GM12878 (cell line): ENCODE data around the gene ZSCAN10. TPM values are rescaled to one million over a fixed set of nuclear protein-coding genes. Genes with fewer than 3 reads are reported as not detected.

Source experiments
- CHD1 ChIP-seq: IDR thresholded peaks from 2 replicates; pipeline ENCODE4 v1.6.1; 2012; ENCODE audit warnings: low read depth, low read length, improper control_type of control experiment
- CREB1 ChIP-seq: IDR thresholded peaks from 2 replicates; pipeline ENCODE4 v1.6.1; 2012; ENCODE audit warnings: low read depth, mild to moderate bottlenecking, inconsistent platforms
- FOXM1 ChIP-seq: IDR thresholded peaks from 2 replicates; pipeline ENCODE4 v1.6.1; 2012; ENCODE audit warnings: low read depth, mild to moderate bottlenecking, inconsistent platforms, low read length, moderate library complexity
- GABPA ChIP-seq: IDR thresholded peaks from 2 replicates; pipeline ENCODE4 v1.6.1; 2014; ENCODE audit warnings: antibody characterized with exemption, low read depth, mild to moderate bottlenecking, inconsistent platforms
- LARP7 ChIP-seq: fragments of 450-650 bp; IDR thresholded peaks from 2 replicates; pipeline ENCODE4 v1.6.1; 2017; ENCODE audit warnings: mild to moderate bottlenecking
- MEF2A ChIP-seq: IDR thresholded peaks from 2 replicates; pipeline ENCODE4 v1.6.1; 2011; ENCODE audit warnings: low read depth, mild to moderate bottlenecking, low read length, moderate library complexity; ENCODE audit not compliant: insufficient read depth
- MEF2B ChIP-seq: fragments of 450-650 bp; IDR thresholded peaks from 2 replicates; pipeline ENCODE4 v1.6.1; 2018; ENCODE audit warnings: mild to moderate bottlenecking, moderate library complexity; ENCODE audit not compliant: partially characterized antibody, poor library complexity, severe bottlenecking
- NR2F1 ChIP-seq: fragments of 450-650 bp; conservative IDR thresholded peaks from 2 replicates; pipeline ENCODE4 v1.6.1; 2017; ENCODE audit warnings: mild to moderate bottlenecking
- PAX5 ChIP-seq: IDR thresholded peaks from 2 replicates; pipeline ENCODE4 v1.6.1; 2011; ENCODE audit warnings: low read depth, low read length, borderline replicate concordance
- PAX8 ChIP-seq: fragments of 450-650 bp; IDR thresholded peaks from 2 replicates; pipeline ENCODE4 v1.6.1; 2017; ENCODE audit warnings: mild to moderate bottlenecking, moderate library complexity
- SREBF1 ChIP-seq: IDR thresholded peaks from 2 replicates; pipeline ENCODE4 v1.6.1; 2012; ENCODE audit warnings: mild to moderate bottlenecking, low read length
- STAT1 ChIP-seq: fragments of 450-650 bp; conservative IDR thresholded peaks from 2 replicates; pipeline ENCODE4 v1.6.1; 2014; ENCODE audit warnings: antibody characterized with exemption, mild to moderate bottlenecking
- STAT3 ChIP-seq: IDR thresholded peaks from 2 replicates; pipeline ENCODE4 v1.6.1; 2011; ENCODE audit warnings: low read depth, low read length, improper control_type of control experiment
- SUZ12 ChIP-seq: fragments of 200-600 bp; sonication (generic); IDR thresholded peaks from one replicate; pipeline ENCODE4 v1.6.1; 2018; ENCODE audit warnings: antibody characterized with exemption, mild to moderate bottlenecking; ENCODE audit not compliant: unreplicated experiment
- TCF12 ChIP-seq: IDR thresholded peaks from 2 replicates; pipeline ENCODE4 v1.6.1; 2011; ENCODE audit warnings: low read depth, mild to moderate bottlenecking, low read length
- polyA plus RNA-seq, 11 experiments: library from polyadenylated mRNA; depleted of rRNA in 4 of 11; unstranded in 6 of 11; stranded (reverse) in 5 of 11; fragments of >200 nt; fragmentation: Nextera tagmentation in 4 of 11; fragmentation: Illumina TruSeq in 1 of 11; extraction: Ambion mirVana in 4 of 11; extraction: Trizol in 1 of 11; gene quantifications; 1 replicate in 1 of 11; 2 replicates in 10 of 11; pipeline versions ENCODE4 v1.2.1 to v1.2.3, GENCODE V29; 2011 to 2016; ENCODE audit warnings: inconsistent platforms in 2 of 11, missing spikeins in 2 of 11, low read depth in 1 of 11
- total RNA-seq, 4 experiments: library from RNA; depleted of rRNA in 3 of 4; stranded (reverse); fragments of >200 nt in 3 of 4; fragmentation: Illumina TruSeq in 1 of 4; extraction: Trizol in 1 of 4; gene quantifications; 2 replicates each; pipeline versions ENCODE4 v1.2.1 to v1.2.3, GENCODE V29; 2013 to 2021
- TF ChIP-seq, protein P1 (sequence below): fragments of 450-650 bp; IDR thresholded peaks from 2 replicates; pipeline ENCODE4 v1.6.1; 2017; ENCODE audit warnings: mild to moderate bottlenecking, low read depth, inconsistent platforms; ENCODE audit not compliant: poor library complexity, severe bottlenecking
- TF ChIP-seq, protein P2 (sequence below): fragments of 450-650 bp; IDR thresholded peaks from 2 replicates; pipeline ENCODE4 v1.6.1; 2017; ENCODE audit warnings: mild to moderate bottlenecking, moderate library complexity
- TF ChIP-seq, protein P3 (sequence below): IDR thresholded peaks from 2 replicates; pipeline ENCODE4 v1.6.1; 2012; ENCODE audit warnings: mild to moderate bottlenecking, low read depth, low read length
- TF ChIP-seq, protein P4 (sequence below): IDR thresholded peaks from 2 replicates; pipeline ENCODE4 v1.6.1; 2011; ENCODE audit warnings: low read depth, mild to moderate bottlenecking, low read length, moderate library complexity, borderline replicate concordance; ENCODE audit errors: extremely low read depth

ZSCAN10 gene
- total and polyA plus RNA-seq, 10 of the 15 experiments (the other 5 are each of a cell fraction or from before 2014, with no cell fraction given): 0.06 to 0.33 TPM; not detected in 8

DNA sequence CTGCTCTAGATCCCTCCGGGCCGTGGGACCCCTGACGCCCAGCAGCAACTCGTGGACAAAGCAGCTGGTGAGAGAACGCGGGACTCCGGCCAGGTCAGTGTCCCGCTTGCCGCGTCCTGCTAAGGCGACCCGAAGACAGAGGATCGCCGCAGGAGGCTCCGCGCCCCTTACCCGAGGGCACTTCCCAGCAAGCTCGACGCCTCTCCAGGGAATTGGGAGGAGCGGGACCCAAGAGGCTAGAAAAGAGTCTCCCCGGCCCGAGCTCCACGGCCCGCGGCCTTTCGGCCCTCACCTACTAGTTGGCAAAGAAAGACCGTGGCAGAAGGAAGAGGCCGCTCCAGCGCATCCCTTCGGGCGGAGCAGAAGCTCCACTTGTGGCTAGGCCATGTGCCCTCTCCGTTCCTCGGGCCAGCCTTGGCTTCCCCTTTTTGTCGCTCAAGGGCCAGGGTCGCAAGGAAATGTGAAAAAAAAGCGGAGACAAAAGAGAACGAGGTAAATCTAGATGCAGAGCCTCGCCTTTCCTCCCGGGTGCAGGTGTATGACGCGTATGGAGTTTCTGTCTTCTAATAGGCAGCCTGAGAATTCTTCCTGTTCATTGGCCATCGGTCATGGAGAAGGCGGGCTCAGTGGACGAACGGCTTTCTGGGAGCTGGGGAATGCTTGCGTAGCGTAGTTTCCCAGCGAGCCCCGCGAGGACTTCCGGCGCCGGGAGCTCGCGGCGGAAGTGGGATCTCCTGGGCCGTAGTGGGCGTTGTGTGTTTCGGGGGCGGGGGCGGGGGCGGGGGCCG, 35.4 kb upstream of the ZSCAN10 start, which contains the start of gene ZNF213 (continued):
- no peak for TF ChIP-seq MEF2B
- TF ChIP-seq STAT3: no peak
- no peak for TF ChIP-seq STAT1
- TF ChIP-seq, protein P1, sequence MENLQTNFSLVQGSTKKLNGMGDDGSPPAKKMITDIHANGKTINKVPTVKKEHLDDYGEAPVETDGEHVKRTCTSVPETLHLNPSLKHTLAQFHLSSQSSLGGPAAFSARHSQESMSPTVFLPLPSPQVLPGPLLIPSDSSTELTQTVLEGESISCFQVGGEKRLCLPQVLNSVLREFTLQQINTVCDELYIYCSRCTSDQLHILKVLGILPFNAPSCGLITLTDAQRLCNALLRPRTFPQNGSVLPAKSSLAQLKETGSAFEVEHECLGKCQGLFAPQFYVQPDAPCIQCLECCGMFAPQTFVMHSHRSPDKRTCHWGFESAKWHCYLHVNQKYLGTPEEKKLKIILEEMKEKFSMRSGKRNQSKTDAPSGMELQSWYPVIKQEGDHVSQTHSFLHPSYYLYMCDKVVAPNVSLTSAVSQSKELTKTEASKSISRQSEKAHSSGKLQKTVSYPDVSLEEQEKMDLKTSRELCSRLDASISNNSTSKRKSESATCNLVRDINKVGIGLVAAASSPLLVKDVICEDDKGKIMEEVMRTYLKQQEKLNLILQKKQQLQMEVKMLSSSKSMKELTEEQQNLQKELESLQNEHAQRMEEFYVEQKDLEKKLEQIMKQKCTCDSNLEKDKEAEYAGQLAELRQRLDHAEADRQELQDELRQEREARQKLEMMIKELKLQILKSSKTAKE: no peak
- peak; percentile 96 for TF ChIP-seq CREB1
- TF ChIP-seq GABPA: peak; percentile 87
- TF ChIP-seq, protein P2, sequence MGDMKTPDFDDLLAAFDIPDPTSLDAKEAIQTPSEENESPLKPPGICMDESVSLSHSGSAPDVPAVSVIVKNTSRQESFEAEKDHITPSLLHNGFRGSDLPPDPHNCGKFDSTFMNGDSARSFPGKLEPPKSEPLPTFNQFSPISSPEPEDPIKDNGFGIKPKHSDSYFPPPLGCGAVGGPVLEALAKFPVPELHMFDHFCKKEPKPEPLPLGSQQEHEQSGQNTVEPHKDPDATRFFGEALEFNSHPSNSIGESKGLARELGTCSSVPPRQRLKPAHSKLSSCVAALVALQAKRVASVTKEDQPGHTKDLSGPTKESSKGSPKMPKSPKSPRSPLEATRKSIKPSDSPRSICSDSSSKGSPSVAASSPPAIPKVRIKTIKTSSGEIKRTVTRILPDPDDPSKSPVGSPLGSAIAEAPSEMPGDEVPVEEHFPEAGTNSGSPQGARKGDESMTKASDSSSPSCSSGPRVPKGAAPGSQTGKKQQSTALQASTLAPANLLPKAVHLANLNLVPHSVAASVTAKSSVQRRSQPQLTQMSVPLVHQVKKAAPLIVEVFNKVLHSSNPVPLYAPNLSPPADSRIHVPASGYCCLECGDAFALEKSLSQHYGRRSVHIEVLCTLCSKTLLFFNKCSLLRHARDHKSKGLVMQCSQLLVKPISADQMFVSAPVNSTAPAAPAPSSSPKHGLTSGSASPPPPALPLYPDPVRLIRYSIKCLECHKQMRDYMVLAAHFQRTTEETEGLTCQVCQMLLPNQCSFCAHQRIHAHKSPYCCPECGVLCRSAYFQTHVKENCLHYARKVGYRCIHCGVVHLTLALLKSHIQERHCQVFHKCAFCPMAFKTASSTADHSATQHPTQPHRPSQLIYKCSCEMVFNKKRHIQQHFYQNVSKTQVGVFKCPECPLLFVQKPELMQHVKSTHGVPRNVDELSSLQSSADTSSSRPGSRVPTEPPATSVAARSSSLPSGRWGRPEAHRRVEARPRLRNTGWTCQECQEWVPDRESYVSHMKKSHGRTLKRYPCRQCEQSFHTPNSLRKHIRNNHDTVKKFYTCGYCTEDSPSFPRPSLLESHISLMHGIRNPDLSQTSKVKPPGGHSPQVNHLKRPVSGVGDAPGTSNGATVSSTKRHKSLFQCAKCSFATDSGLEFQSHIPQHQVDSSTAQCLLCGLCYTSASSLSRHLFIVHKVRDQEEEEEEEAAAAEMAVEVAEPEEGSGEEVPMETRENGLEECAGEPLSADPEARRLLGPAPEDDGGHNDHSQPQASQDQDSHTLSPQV: no peak
- TF ChIP-seq SREBF1: no peak
- no peak for TF ChIP-seq MEF2A
- no peak for TF ChIP-seq TCF12
- TF ChIP-seq CHD1: no peak
- TF ChIP-seq SUZ12: no peak
- 0 out of 2 replicates have a peak, but pooled peaks have one; percentile 35 for TF ChIP-seq LARP7
- TF ChIP-seq PAX8: no peak
- TF ChIP-seq NR2F1: no peak
- TF ChIP-seq PAX5: no peak; the same call in 1 of the 2 replicates
- TF ChIP-seq, protein P3, sequence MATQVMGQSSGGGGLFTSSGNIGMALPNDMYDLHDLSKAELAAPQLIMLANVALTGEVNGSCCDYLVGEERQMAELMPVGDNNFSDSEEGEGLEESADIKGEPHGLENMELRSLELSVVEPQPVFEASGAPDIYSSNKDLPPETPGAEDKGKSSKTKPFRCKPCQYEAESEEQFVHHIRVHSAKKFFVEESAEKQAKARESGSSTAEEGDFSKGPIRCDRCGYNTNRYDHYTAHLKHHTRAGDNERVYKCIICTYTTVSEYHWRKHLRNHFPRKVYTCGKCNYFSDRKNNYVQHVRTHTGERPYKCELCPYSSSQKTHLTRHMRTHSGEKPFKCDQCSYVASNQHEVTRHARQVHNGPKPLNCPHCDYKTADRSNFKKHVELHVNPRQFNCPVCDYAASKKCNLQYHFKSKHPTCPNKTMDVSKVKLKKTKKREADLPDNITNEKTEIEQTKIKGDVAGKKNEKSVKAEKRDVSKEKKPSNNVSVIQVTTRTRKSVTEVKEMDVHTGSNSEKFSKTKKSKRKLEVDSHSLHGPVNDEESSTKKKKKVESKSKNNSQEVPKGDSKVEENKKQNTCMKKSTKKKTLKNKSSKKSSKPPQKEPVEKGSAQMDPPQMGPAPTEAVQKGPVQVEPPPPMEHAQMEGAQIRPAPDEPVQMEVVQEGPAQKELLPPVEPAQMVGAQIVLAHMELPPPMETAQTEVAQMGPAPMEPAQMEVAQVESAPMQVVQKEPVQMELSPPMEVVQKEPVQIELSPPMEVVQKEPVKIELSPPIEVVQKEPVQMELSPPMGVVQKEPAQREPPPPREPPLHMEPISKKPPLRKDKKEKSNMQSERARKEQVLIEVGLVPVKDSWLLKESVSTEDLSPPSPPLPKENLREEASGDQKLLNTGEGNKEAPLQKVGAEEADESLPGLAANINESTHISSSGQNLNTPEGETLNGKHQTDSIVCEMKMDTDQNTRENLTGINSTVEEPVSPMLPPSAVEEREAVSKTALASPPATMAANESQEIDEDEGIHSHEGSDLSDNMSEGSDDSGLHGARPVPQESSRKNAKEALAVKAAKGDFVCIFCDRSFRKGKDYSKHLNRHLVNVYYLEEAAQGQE: no peak
- TF ChIP-seq, protein P4, sequence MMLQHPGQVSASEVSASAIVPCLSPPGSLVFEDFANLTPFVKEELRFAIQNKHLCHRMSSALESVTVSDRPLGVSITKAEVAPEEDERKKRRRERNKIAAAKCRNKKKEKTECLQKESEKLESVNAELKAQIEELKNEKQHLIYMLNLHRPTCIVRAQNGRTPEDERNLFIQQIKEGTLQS: peak; percentile 14; the same call in 1 of the 2 replicates
- TF ChIP-seq FOXM1: no peak
